B cell (primary cell): ENCODE data around the gene OSBP2.

Source experiments
- CTCF ChIP-seq: fragments of 200-600 bp; IDR thresholded peaks from one replicate; pipeline ENCODE4 v1.8.0; 2022; ENCODE audit warnings: antibody characterized with exemption, mild to moderate bottlenecking
- EZH2 ChIP-seq: IDR thresholded peaks from 2 replicates; pipeline ENCODE4 v1.6.1; 2012; ENCODE audit warnings: borderline replicate concordance, low read depth, mild to moderate bottlenecking, moderate library complexity, low read length; ENCODE audit not compliant: insufficient read depth, poor library complexity, severe bottlenecking

GRCh38 chr22:30717331-30717921, 22.8 kb downstream of the OSBP2 start:
- TF ChIP-seq CTCF (no peak), EZH2 (no peak)
